Central memory CD8-positive, alpha-beta T cell (primary cell): ENCODE data around the gene HYAL1.
A peak's percentile ranks its signal among the peaks of the same experiment; 100 is the strongest.

Source experiments
- ATAC-seq: fragments of 150-1000 bp; cut with Tn5 transposase; replicated peaks from 2 replicates; pipeline ENCODE4 v1.10.0; 2022; ENCODE audit warnings: mild to moderate bottlenecking, moderate FRiP score, moderate number of reproducible peaks; ENCODE audit not compliant: poor library complexity, severe bottlenecking; ENCODE audit errors: extremely low read depth
- DNase-seq, 2 donors: peaks; one replicate each; pipeline ENCODE4 v3.0.0; 2021; ENCODE audit warnings: low spot score in 2 of 2
- H3K27ac Mint-ChIP-seq: one replicate; pipeline ENCODE4 v1.8.0; 2022; ENCODE audit warnings: low read depth, mild to moderate bottlenecking, moderate library complexity, mixed read lengths
- H3K27me3 Mint-ChIP-seq: one replicate; pipeline ENCODE4 v1.8.0; 2022; ENCODE audit warnings: mixed read lengths
- H3K36me3 Mint-ChIP-seq: one replicate; pipeline ENCODE4 v1.8.0; 2022; ENCODE audit warnings: mild to moderate bottlenecking, moderate library complexity, mixed read lengths; ENCODE audit not compliant: insufficient read depth
- H3K4me1 Mint-ChIP-seq: one replicate; pipeline ENCODE4 v1.8.0; 2022; ENCODE audit warnings: mixed read lengths
- H3K4me3 Mint-ChIP-seq: one replicate; pipeline ENCODE4 v1.8.0; 2022; ENCODE audit warnings: mild to moderate bottlenecking, moderate library complexity, mixed read lengths
- H3K9me3 Mint-ChIP-seq: one replicate; pipeline ENCODE4 v1.8.0; 2022; ENCODE audit warnings: mixed read lengths

HYAL1 gene

GRCh38 chr3:50303013-50303815 is at the start of gene HYAL1:
Gene HYAL1, minus strand, starts transcription at chr3:50303574. Its CDS starts 618 bp downstream, at chr3:50302956.
- Mint-ChIP-seq H3K9me3 (no peaks in the 10 kb centered on the region), H3K27me3 (no peaks in the 10 kb centered on the region), H3K4me1 (peaks cover 24% of the 10 kb centered on the region), H3K36me3 (peaks cover 4% of the 10 kb centered on the region), H3K4me3 (no peak within 1 kb of the TSS), H3K27ac (no peak within 1 kb of the TSS)
- ATAC-seq = no peak
- no peak for DNase-seq

- Mint-ChIP-seq H3K36me3 (peaks cover 27% of the 10 kb centered on the region), H3K4me1 (peaks cover 64% of the 10 kb centered on the region), H3K27me3 (no peaks in the 10 kb centered on the region), H3K4me3 (no peak overlapping the region), H3K27ac (no peak overlapping the region), H3K9me3 (no peaks in the 10 kb centered on the region)
- DNase-seq (no peak), ATAC-seq (no peak)
Observed at GRCh38 chr3:50352781-50353180, 49.4 kb upstream of the HYAL1 start.

- no peak for DNase-seq
- H3K27ac Mint-ChIP-seq = peak overlapping the region; percentile 90
- H3K27me3 Mint-ChIP-seq = no peaks in the 10 kb centered on the region
- H3K4me1 Mint-ChIP-seq = peaks cover 61% of the 10 kb centered on the region
- ATAC-seq = no peak
- peaks cover 31% of the 10 kb centered on the region for H3K36me3 Mint-ChIP-seq
- no peaks in the 10 kb centered on the region for H3K9me3 Mint-ChIP-seq
- H3K4me3 Mint-ChIP-seq = peak overlapping the region; percentile 89
Observed at GRCh38 chr3:50351323-50351697, 47.9 kb upstream of the HYAL1 start.

GRCh38 chr3:50350527-50351322 is 47.4 kb upstream of the HYAL1 start, which contains the start of the genes CYB561D2 and NPRL2:
Gene CYB561D2, plus strand, starts transcription at chr3:50350862. Its CDS starts 572 bp downstream, at chr3:50351434.
Gene NPRL2, minus strand, starts transcription at chr3:50350775. Its CDS starts 123 bp downstream, at chr3:50350652.
- H3K36me3 Mint-ChIP-seq = peaks cover 31% of the 10 kb centered on the region
- H3K9me3 Mint-ChIP-seq = no peaks in the 10 kb centered on the region
- peak within 1 kb of the TSS; percentile 90 for H3K27ac Mint-ChIP-seq
- H3K27me3 Mint-ChIP-seq = no peaks in the 10 kb centered on the region
- peaks cover 63% of the 10 kb centered on the region for H3K4me1 Mint-ChIP-seq
- ATAC-seq (peak; percentile 91), DNase-seq (peak; percentile 98 to 99)
- H3K4me3 Mint-ChIP-seq = peak within 1 kb of the TSS; percentile 89

- Mint-ChIP-seq H3K4me1 (peaks cover 63% of the 10 kb centered on the region), H3K36me3 (peaks cover 31% of the 10 kb centered on the region), H3K27me3 (no peaks in the 10 kb centered on the region), H3K9me3 (no peaks in the 10 kb centered on the region), H3K4me3 (peak overlapping the region; percentile 89), H3K27ac (peak overlapping the region; percentile 90)
- ATAC-seq (no peak), DNase-seq (no peak)
Observed at GRCh38 chr3:50350213-50350526, 46.8 kb upstream of the HYAL1 start.

- peaks cover 17% of the 10 kb centered on the region for H3K36me3 Mint-ChIP-seq
- peak overlapping the region; percentile 68 for H3K27ac Mint-ChIP-seq
- peaks cover 59% of the 10 kb centered on the region for H3K4me1 Mint-ChIP-seq
- H3K27me3 Mint-ChIP-seq = no peaks in the 10 kb centered on the region
- H3K4me3 Mint-ChIP-seq = peak overlapping the region; percentile 32
- DNase-seq = peak; percentile 74 to 76
- H3K9me3 Mint-ChIP-seq = no peaks in the 10 kb centered on the region
- ATAC-seq = no peak
Observed at GRCh38 chr3:50347187-50347813, 43.9 kb upstream of the HYAL1 start.

GRCh38 chr3:50345586-50346234 is 42.3 kb upstream of the HYAL1 start, which contains the start of gene ZMYND10:
Gene ZMYND10, minus strand, starts transcription at chr3:50345732. Its CDS starts 153 bp downstream, at chr3:50345579.
- no peaks in the 10 kb centered on the region for H3K9me3 Mint-ChIP-seq
- no peak for ATAC-seq
- H3K4me1 Mint-ChIP-seq = peaks cover 55% of the 10 kb centered on the region
- DNase-seq = peak; percentile 50 to 53
- H3K27me3 Mint-ChIP-seq = no peaks in the 10 kb centered on the region
- H3K36me3 Mint-ChIP-seq = peaks cover 14% of the 10 kb centered on the region
- peak within 1 kb of the TSS; percentile 80 for H3K27ac Mint-ChIP-seq
- peak within 1 kb of the TSS; percentile 73 for H3K4me3 Mint-ChIP-seq

- DNase-seq (no peak), ATAC-seq (no peak)
- H3K9me3 Mint-ChIP-seq = no peaks in the 10 kb centered on the region
- peaks cover 50% of the 10 kb centered on the region for H3K4me1 Mint-ChIP-seq
- H3K27ac Mint-ChIP-seq = no peak overlapping the region
- peaks cover 11% of the 10 kb centered on the region for H3K36me3 Mint-ChIP-seq
- H3K27me3 Mint-ChIP-seq = no peaks in the 10 kb centered on the region
- H3K4me3 Mint-ChIP-seq = peak overlapping the region; percentile 38
Observed at GRCh38 chr3:50345008-50345407, 41.6 kb upstream of the HYAL1 start.

GRCh38 chr3:50342813-50343633 is 39.6 kb upstream of the HYAL1 start:
- peaks cover 53% of the 10 kb centered on the region for H3K4me1 Mint-ChIP-seq
- H3K27me3 Mint-ChIP-seq = no peaks in the 10 kb centered on the region
- H3K9me3 Mint-ChIP-seq = no peaks in the 10 kb centered on the region
- H3K4me3 Mint-ChIP-seq = no peak overlapping the region
- peaks cover 20% of the 10 kb centered on the region for H3K36me3 Mint-ChIP-seq
- no peak for DNase-seq
- no peak for ATAC-seq
- H3K27ac Mint-ChIP-seq = no peak overlapping the region

GRCh38 chr3:50341996-50342650 is 38.7 kb upstream of the HYAL1 start:
- Mint-ChIP-seq H3K4me1 (peaks cover 50% of the 10 kb centered on the region), H3K4me3 (no peak overlapping the region), H3K9me3 (no peaks in the 10 kb centered on the region), H3K27ac (no peak overlapping the region), H3K27me3 (no peaks in the 10 kb centered on the region), H3K36me3 (peaks cover 21% of the 10 kb centered on the region)
- ATAC-seq = no peak
- no peak for DNase-seq

GRCh38 chr3:50341537-50341936 is 38.2 kb upstream of the HYAL1 start:
- no peak for ATAC-seq
- Mint-ChIP-seq H3K9me3 (no peaks in the 10 kb centered on the region), H3K4me1 (peaks cover 56% of the 10 kb centered on the region), H3K27me3 (no peaks in the 10 kb centered on the region), H3K36me3 (peaks cover 26% of the 10 kb centered on the region), H3K27ac (no peak overlapping the region), H3K4me3 (peak overlapping the region; percentile 95)
- no peak for DNase-seq
